ENCODE results near the gene ITGB2.

ITGB2 gene

DNA sequence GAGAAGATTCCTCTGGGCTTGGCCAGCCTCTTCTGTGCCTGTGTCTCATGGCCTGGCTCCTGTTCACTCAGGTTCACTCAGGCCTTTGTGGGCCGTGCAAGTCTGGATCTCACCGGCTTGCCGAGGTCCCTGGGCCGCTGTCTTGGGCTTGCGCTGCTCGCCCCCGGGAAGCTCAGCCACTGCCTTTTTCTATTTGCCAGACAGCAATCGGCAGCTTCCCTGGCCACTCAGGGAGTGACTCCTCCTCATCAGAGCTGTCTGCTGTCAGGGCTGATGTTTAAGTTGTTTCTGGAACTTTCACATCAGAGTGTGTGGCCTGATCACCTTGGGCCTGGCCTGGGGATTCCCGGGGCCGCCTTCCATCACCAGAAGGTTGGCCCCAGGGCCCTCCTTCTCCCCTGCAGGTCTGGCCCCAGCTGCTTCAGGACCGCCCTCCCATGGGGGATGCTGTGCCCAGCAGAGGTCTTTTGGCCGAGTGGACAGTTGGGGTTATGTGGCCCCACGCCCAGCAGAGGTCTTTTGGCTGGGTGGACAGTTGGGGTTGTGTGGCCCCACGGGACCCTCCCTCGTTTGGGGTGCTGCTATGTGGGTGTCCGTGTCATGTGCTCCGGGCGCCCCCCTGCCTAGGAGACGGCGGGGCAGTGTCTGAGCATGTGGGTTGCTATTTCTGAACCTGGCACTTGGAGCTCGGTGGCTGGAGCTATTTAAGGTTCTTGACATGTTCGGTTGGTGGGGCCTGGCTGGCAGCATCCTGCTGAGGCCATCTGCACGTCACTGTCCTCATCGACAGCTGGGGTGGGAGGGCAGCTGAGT lies 31.6 kb upstream of the ITGB2 start:
- TF ChIP-seq, protein P1, sequence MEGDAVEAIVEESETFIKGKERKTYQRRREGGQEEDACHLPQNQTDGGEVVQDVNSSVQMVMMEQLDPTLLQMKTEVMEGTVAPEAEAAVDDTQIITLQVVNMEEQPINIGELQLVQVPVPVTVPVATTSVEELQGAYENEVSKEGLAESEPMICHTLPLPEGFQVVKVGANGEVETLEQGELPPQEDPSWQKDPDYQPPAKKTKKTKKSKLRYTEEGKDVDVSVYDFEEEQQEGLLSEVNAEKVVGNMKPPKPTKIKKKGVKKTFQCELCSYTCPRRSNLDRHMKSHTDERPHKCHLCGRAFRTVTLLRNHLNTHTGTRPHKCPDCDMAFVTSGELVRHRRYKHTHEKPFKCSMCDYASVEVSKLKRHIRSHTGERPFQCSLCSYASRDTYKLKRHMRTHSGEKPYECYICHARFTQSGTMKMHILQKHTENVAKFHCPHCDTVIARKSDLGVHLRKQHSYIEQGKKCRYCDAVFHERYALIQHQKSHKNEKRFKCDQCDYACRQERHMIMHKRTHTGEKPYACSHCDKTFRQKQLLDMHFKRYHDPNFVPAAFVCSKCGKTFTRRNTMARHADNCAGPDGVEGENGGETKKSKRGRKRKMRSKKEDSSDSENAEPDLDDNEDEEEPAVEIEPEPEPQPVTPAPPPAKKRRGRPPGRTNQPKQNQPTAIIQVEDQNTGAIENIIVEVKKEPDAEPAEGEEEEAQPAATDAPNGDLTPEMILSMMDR (IDR thresholded peaks at IDR 0.05; ENCODE audit: insufficient read depth, low read length, missing control alignments): no peak
- ChIA-PET CTCF (interaction anchor here (0.8 to 27.1 kb wide), 8 partner anchors 9 to 187 kb away, joined by 3 to 601 read pairs (median 4); no protein-coding TSS in a partner anchor), POLR2A (interaction anchor here (0.6 kb wide), 1 partner anchor 12 kb away, joined by 3 read pairs; the partner anchor contains the start of gene SLX9)
- no peak for DNase-seq (ENCODE audit: low read depth, low spot score)
- H3K4me3 ChIP-seq (ENCODE audit: low read depth, low read length): no peak overlapping the region

DNA sequence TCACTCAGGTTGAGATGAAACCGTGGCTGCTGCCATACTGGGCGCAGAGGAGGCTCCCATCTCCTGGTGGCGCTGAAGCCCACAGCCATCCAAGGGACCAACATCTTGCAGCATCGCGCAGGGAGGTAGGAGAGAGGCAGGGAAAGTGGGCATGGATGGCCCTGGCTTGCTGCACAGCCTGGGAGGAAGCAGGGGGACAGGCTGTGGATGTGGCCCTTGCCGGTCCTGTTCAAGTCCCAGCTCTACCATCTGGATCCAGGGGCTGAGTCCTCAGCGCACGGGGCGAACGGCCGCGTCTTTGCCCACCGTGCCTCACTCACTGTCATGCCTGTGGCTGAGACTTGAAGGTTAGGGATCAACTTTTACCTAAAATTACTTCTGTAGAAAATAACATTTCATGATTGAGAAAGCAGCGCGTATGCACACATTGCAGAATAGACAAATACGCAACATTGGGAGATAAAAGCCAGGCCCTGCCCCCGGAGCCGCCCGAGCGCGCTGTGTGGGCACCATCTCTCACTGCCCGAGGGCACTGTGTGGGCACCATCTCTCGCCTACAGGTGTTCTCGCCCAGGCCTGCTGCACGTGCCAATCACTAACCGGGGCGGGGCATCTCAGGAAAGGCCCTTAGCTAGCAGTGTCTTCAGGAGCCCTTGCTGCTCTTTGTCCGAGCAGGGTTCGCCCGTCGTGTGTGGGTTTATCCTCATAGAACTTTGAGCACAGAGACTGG lies 30.7 kb upstream of the ITGB2 start:
- CTCF ChIA-PET: interaction anchor here (0.8 to 27.1 kb wide), 8 partner anchors 8 to 188 kb away, joined by 3 to 601 read pairs (median 15); partner anchors contain the start of gene SLX9
- POLR2A ChIA-PET: no interaction called here
- TF ChIP-seq, protein P1 (IDR thresholded peaks at IDR 0.05; ENCODE audit: insufficient read depth, low read length, missing control alignments): no peak
- no peak for DNase-seq (ENCODE audit: low read depth, low spot score)
- H3K4me3 ChIP-seq (ENCODE audit: low read depth, low read length): no peak overlapping the region

DNA sequence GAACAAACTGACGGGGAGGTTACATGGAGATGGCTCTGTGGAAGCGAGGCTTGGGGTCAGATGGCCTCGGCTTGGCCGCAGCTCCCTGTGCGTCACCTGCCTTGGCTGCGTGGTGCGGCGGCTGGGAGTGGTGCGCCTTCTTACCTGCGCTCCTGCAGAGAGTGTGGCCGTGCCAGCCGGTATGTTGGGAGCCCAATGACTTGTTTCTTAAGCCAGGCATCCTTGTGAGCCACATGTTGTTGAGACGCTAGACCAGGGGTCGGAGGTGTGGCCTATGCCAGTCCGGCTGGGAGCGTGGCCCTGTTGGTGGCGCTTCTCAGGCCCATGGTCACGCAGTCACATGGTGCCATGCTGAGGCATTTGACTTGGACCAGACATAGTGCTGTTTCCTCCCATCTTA lies 29.7 kb upstream of the ITGB2 start:
- no peak for DNase-seq (ENCODE audit: low read depth, low spot score)
- TF ChIP-seq, protein P1 (IDR thresholded peaks at IDR 0.05; ENCODE audit: insufficient read depth, low read length, missing control alignments): no peak
- ChIA-PET POLR2A (no interaction called here), CTCF (interaction anchor here (0.7 to 27.1 kb wide), 34 partner anchors 7 to 340 kb away, joined by 3 to 601 read pairs (median 5); partner anchors contain the start of gene SLX9)
- no peak overlapping the region for H3K4me3 ChIP-seq (ENCODE audit: low read depth, low read length)

DNA sequence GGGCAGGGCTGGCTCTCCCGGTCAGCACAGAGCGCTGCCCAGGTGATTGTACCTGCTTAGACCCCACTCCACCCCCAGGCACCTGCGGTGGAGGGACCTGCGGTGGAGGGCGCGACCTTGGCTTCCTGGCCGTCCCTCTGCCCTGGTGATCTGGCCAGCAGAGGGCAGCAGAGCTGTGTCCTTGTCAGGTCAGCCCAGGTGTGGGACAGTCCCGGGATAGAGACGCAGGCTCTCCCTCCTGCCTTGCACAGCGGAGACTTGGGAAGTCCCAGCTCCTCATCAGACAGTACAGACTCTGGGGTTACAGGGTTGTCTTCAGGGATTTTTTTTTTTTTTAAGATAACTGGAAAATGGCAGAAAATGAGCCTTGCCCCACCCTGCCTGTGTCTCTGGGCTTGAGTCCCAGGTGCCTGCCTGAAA lies 29.1 kb upstream of the ITGB2 start:
- POLR2A ChIA-PET: no interaction called here
- CTCF ChIA-PET: interaction anchor here (0.6 to 27.1 kb wide), 37 partner anchors 8 to 341 kb away, joined by 3 to 601 read pairs (median 5); partner anchors contain the start of gene SLX9
- no peak overlapping the region for H3K4me3 ChIP-seq (ENCODE audit: low read depth, low read length)
- DNase-seq (ENCODE audit: low read depth, low spot score): no peak
- TF ChIP-seq, protein P1 (IDR thresholded peaks at IDR 0.05; ENCODE audit: insufficient read depth, low read length, missing control alignments): peak; percentile 98

DNA sequence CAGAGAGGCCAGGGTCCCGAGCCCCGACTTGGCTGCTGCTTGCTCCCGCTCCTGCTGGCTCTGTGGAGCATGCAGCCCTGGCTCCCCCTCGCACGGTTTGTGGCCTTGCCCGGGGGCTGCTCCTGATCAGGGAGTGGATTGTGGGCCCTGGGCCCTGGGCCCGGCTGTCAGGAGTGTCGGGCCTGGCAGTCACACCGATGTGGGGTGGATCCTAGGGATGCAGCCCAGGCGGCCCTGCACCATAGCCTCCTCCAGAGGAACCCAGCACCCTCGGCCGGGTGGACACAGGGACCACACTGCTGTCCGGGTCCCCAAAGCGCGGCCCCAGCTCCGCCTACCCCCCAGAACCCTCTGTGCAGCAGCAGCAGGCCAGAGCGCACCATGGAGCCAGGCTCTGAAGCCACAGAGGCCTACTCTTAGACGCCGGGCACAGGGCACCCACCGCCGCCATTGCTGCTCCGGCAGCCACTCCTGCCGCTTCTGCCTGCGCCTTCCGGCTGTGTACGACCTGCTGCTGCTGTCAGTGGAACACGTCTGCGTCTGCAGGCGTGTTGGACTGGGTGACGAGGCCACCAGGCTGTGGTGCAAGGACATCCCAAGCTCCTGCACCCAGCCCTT lies 28.6 kb upstream of the ITGB2 start:
- TF ChIP-seq, protein P1 (IDR thresholded peaks at IDR 0.05; ENCODE audit: insufficient read depth, low read length, missing control alignments): no peak
- no peak overlapping the region for H3K4me3 ChIP-seq (ENCODE audit: low read depth, low read length)
- POLR2A ChIA-PET: no interaction called here
- CTCF ChIA-PET: interaction anchor here (0.6 to 27.1 kb wide), 37 partner anchors 9 to 341 kb away, joined by 3 to 601 read pairs (median 6); partner anchors contain the start of gene SLX9
- no peak for DNase-seq (ENCODE audit: low read depth, low spot score)

All from AG04449 (cell line).